Glomerular visceral epithelial cell (primary cell): ENCODE data around the gene GSAP.
A peak's percentile ranks its signal among the peaks of the same experiment; 100 is the strongest.
"Not testable (repeated sequence)": the region's sequence is repeated elsewhere in the genome, so short reads cannot be mapped to it uniquely, and the experiment has no call there.

Experiments
- DNase-seq: peaks from one replicate; pipeline ENCODE4 v3.0.0-alpha.2; 2016; ENCODE audit errors: extremely low spot score

Gene GSAP

DNA sequence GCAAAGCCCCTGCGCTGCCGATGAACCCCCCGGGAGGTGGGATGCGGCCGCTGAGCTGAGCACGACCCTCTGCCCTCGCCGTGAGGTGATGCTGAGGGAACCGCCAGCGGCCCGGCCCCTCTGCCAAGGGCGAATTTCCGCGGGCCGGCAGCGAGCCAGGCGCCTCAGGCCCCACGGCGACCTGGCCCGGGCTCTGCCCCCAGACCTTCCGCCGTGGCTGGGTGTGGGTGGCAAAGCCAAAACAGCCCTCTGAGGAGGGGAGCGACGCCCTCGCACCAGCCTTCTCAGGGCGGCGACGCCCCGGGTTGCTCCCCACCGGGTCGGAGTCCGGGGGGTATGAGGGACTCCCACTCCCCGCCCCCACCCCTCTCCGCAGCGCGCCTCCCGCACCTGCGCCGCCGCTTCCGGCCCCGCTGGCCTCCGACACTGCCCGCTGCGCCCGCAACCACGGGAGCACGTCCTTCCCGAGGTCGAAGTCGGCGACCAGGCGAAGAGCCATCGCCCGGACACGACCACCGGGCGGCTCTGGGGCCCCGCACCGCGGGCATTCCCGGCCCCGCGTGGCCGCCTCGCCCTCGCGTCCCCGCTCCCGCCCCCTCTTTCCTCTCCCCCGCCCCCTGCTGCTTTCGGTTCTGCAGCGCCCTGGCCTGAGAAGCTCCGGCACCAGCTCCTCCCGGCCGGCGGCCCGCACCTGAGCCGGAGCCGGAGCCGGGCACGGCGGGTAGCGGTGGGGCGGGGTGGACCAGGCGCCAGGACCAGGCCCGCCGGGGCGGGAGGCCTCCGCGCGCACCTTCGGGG, at the start of gene GSAP:
TSS of gene GSAP (minus strand) at position 527 of the 798 bp plus-strand sequence. CDS start at position 499, 28 bp downstream.
- DNase-seq, result peak; percentile 56

DNA sequence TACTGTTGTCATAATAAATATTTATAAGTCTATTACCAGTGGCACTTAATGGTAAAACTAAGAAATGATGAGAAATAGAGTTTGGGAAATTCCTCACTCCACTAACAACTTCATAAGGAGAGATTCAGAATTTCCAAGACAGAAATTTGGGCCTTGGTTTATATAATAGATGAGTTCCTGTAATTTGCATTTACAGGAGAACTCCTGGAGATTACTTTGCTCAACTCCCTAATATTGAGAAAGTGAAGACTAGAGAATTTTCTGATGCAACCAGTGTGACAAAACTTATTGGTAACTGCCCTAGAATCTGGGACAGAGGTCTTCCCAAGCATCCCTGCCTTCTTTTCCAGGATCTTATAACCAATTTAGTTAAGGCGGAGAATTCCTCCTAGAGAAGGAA, 49.1 kb upstream of the GSAP start:
- no peak for DNase-seq

DNA sequence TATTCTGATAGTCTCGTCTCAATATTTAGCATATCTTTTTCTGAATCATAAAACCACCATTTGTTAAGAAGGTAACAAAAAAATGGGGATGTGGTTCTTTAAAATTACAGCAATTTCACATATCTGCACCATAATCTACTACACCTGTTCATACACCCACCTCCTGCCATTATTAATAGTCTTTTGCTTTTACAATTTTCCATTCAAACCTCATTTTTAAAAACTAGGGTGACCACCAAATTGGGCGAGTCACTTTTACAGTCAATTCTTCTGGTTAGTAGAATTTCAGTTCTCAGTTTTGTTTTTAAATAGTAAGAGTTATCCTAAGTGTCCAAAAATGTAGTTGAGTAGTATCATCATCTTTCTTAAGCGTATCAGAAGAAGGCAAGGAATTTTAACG, 48.4 kb upstream of the GSAP start:
- DNase-seq, result no peak

GRCh38 chr7:77463632-77464031, 47.5 kb upstream of the GSAP start:
- peak; percentile 15 for DNase-seq

GRCh38 chr7:77461842-77462241, 45.7 kb upstream of the GSAP start:
- no peak for DNase-seq

DNA sequence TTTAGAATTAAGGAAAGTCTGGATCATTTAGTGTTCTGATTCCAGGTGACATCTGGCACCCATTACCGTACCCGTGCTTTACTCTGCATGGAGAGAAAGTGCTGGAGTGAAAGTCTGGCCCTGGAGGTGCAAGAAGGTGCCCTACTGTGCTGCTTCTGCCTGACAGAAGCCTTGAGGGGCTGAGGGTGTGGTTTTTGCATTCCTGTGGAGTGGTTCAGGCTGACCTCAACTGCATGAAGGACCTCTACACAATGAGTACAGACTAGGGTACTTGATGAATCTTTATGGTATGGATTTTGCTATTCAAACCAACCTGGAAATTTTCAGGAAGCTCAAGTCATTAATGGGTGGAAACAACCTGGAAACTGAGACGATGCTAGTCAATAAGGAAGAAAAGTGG, 45.1 kb upstream of the GSAP start:
- DNase-seq, result no peak

DNA sequence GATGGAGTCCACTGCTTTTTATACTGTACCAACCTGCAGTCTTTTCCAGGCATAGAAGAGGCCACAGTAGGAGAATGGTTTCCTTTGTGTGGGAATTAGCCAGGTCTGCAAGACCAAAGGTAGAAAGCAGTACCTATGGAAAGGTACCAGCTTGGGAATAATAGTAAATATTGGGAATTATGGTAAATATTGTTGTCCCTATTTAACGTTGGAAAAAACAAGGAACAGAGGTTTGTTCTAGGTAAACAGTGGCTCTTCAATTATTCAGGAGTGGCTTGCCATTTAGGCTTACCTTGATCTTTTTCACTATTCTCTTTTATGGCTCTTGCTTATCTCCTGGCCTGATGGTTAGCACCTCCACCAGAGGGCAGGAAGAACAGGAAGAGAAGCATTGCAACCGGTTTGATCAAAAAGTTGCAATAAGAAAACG, 43.9 kb upstream of the GSAP start:
- DNase-seq, result no peak

DNA sequence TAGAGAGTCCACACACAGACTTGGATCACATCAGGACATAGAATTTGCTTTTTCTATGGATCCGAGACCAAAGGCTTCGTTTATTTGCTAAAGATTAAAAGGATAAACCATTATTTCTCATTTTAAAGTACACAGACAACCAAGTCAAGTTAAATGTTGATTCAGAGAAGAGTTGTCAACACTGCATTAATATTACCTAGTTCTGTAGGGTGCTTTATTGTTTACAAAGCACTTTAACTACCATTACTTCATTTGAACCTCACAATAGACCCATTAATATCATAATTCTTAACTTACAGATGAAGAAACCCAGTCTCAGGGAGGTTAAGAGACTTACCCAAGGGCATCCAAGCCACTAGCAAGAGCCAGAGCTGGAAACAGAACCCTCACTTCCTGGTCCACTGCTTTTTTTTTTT, 43.2 kb upstream of the GSAP start:
- DNase-seq, result no peak

GRCh38 chr7:77458786-77459185, 42.6 kb upstream of the GSAP start:
- DNase-seq, result no peak

GRCh38 chr7:77457779-77458178, 41.6 kb upstream of the GSAP start:
- DNase-seq, result no peak

- DNase-seq, result no peak
Observed at GRCh38 chr7:77456696-77457095, 40.5 kb upstream of the GSAP start.

- peak; percentile 74 for DNase-seq
Observed at GRCh38 chr7:77455321-77455720, 39.2 kb upstream of the GSAP start.

GRCh38 chr7:77454802-77455201, 38.7 kb upstream of the GSAP start:
- no peak for DNase-seq

DNA sequence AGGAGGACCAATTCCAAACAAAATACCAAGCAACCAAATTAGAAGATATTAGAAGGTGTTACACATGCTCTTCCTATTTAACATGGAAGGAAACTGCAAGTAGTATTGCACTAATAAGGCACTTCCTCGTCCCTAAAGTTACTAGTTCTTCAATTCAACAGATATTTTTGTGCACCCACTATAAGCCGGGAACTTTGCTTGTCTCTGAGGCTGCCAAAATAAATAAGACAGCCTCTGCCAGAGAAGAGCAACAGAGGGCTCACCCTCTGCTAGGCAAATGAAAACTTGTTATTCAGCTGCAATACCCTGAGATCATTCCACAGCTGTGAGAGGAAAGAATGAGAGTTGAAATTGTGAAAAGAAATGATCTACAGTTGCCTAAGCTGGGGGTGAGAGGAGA, 37.4 kb upstream of the GSAP start:
- DNase-seq, result no peak

GRCh38 chr7:77451950-77452349, 35.8 kb upstream of the GSAP start:
- not testable (repeated sequence) for DNase-seq

DNA sequence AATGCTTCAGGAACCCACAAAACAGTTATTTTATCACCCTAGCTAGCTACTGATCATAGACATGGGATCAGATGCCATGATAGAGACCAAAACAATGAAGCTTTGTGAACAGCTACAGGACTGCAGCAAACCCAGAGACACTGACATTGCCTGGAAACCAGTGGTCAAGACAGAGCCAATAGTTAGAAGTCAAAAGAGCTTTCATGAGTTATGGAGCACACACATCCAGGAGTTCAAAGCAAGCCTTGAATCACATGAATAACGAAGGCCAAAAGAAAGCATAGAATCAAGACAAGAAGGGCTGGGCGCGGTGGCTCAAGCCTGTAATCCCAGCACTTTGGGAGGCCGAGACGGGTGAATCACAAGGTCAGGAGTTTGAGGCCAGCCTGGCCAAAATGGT, 34.5 kb upstream of the GSAP start:
- no peak for DNase-seq

- DNase-seq, result no peak
Observed at GRCh38 chr7:77450054-77450453, 33.9 kb upstream of the GSAP start.

- no peak for DNase-seq
Observed at GRCh38 chr7:77447616-77448015, 31.5 kb upstream of the GSAP start.

DNA sequence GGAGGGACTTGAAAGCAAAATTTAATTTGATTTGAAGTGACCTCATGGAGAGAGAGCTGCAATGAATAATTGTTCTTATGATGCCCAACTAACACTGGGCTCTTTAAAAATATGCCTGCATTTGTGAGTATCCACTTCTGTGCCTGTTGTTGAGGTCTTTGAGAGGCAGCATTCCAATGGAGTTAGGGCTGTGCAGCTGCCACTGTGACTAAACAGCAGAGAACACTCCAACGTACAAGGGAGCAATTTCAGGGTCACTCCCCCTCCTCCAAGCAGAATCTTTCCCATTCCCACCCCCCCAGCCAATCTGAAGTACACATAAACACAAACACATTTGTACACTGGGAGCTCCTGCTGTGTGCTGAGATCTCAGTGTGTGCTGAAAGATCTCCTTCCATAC, 28.0 kb upstream of the GSAP start:
- DNase-seq, result no peak

DNA sequence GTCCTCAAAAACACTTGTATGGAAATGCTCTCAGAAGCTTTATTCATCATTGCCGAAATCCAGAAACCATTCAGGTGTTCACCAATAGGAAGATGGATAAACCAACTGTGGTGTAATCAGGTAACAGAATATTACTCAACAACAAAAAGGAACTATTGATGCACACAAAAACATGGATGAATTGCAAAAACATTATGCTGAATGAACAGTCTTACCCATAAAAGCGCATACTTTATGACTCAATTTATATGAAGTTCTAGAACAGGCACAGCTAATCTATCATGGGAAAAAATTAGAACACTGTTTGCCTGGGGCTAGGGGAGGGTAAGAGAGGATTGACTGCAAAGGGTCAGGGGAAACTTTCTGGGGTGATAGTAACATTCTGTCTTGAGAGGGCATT, 26.9 kb upstream of the GSAP start:
- DNase-seq, result no peak

GRCh38 chr7:77442636-77443035, 26.5 kb upstream of the GSAP start:
- DNase-seq, result no peak

GRCh38 chr7:77441046-77441445, 24.9 kb upstream of the GSAP start:
- no peak for DNase-seq

GRCh38 chr7:77439572-77439971, 23.4 kb upstream of the GSAP start:
- DNase-seq, result no peak

DNA sequence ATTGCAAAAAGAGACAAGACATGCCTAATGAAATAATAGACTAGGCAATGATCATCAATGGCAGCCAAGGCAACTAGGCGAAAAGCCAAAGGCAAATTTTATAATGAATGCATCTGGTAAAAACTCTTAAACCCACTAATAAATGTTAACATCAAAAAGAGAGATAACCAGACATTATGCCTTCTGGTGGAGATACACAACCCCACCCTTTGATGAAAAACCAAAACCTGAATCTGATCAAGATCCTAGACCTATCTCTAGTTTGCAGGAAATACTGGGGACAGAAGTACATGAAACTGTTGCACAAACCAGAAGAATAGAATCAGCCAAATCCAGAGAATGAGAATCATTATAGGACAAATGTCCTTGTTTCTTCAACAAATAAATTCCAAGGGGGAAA, 22.0 kb upstream of the GSAP start:
- no peak for DNase-seq
